Ascending aorta (tissue), 2 donors: ENCODE results near the gene ITIH2. TPM values are rescaled to one million over a fixed set of nuclear protein-coding genes. Genes with fewer than 3 reads are reported as not detected.

Source experiments
- DNase-seq, 2 donors: peaks; one replicate each; pipeline ENCODE4 v3.0.0-alpha.2; 2019; ENCODE audit warnings: low spot score in 2 of 2
- H3K27ac ChIP-seq, 2 donors: fragments of 200-600 bp; sonication (generic); one replicate each; pipeline ENCODE4 v1.5.1; 2016 to 2017; ENCODE audit warnings: mild to moderate bottlenecking in 1 of 2
- H3K27me3 ChIP-seq: fragments of 200-600 bp; sonication (generic); one replicate; pipeline ENCODE4 v1.5.1; 2017
- H3K36me3 ChIP-seq, 2 donors: fragments of 200-600 bp; sonication (generic); one replicate each; pipeline ENCODE4 v1.5.1; 2016
- H3K4me1 ChIP-seq, 2 donors: fragments of 200-600 bp; sonication (generic); one replicate each; pipeline ENCODE4 v1.5.1; 2016 to 2017; ENCODE audit warnings: mild to moderate bottlenecking in 1 of 2
- H3K4me3 ChIP-seq, 2 donors: fragments of 200-600 bp; sonication (generic); one replicate each; pipeline ENCODE4 v1.5.1; 2016 to 2017; ENCODE audit warnings: mild to moderate bottlenecking in 1 of 2
- H3K9me3 ChIP-seq, 2 donors: fragments of 200-600 bp; sonication (generic); one replicate each; pipeline ENCODE4 v1.5.1; 2016
- CTCF ChIP-seq, 3 experiments: fragments of 200-600 bp in 2 of 3; fragments of 450-650 bp in 1 of 3; sonication (generic) in 2 of 3; IDR thresholded peaks; one replicate each; pipeline ENCODE4 v1.5.1; 2016 to 2019; ENCODE audit warnings: antibody characterized with exemption in 3 of 3, mild to moderate bottlenecking in 1 of 3, moderate library complexity in 1 of 3
- intact Hi-C: fragments of 100-400 bp; cut with DNase I; formaldehyde crosslinking; loops from one replicate; pipeline ENCODE4 v1.15.1; 2023
- total RNA-seq: library from RNA; depleted of rRNA; stranded (reverse); fragments of >200 nt; gene quantifications from one replicate; pipeline ENCODE4 v1.1.0, GENCODE V29; 2016

ITIH2 gene
- total RNA-seq, 1 donor from 2014 or later, result 2.4 TPM

DNA sequence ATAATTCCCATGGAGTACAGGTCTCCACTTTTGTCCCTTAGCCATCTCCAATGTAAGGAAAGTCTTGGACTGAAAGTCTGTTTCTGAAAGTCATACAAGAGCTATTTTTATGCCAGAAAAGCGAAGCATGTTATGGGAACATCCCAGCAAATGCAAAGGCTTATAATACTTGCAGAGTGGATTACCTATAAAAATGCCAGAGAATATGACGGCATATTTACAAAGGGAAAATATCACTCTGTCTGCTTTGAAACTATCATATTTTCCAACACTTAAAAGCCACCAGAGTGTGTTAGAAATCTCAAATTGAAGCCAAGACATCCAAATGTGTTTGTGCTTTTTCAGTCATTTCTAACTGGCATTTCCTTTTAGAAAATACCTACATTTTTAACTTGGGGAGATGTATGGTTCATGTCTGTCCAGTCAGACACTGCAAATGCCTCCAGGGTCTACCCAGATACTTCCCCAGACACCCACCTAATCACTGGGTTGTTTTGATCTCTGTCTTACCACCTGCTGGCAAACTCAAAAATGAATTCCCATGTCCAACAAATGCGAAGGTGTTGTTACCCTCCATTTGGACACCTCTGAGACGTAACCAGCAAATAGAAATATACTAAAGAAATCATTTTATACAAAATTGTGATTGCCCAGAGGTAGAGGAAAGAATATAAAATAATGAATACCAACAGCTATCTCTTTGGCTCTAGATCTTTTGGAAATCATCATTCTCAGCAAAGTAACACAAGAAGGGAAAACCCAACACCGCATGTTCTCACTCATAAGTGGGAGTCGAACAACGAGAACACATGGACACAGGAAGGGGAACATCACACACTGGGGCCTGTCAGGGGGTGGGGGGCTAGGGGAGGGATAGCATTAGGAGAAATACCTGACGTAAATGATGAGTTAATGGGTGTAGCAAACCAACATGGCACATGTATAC, 1.2 kb downstream of the ITIH2 start:
- DNase-seq, result no peak
- Histone ChIP-seq H3K9me3 (no peaks in the 10 kb centered on the region), H3K4me1 (no peaks in the 10 kb centered on the region), H3K27me3 (no peaks in the 10 kb centered on the region), H3K27ac (no peak overlapping the region), H3K4me3 (no peak overlapping the region), H3K36me3 (no peaks in the 10 kb centered on the region)
- no peak for TF ChIP-seq CTCF (IDR thresholded peaks at IDR 0.05)
- intact Hi-C loops, result no loop called here

DNA sequence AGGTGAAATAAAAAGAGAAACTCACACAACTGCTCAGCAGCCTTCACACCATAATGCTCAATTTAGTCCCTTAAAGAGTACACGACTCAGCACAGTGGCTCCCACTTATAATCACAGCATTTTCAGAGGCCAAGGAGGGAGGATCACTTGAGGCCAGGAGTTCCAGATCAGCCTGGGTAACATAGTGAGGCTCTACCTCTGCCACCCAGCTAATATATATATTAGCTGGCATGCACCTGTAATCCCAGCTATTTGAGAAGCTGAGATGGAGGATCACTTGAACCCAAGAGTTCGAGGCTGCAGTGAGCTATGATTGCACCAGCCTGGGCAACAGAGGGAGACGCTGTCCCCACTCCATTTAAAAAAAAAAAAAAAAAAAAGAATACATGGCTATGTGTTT, 2.2 kb downstream of the ITIH2 start:
- intact Hi-C loops, result no loop called here
- no peaks in the 10 kb centered on the region for H3K27me3 ChIP-seq
- H3K4me1 ChIP-seq, result no peaks in the 10 kb centered on the region
- no peak overlapping the region for H3K27ac ChIP-seq
- DNase-seq, result no peak
- H3K4me3 ChIP-seq, result no peak overlapping the region
- H3K36me3 ChIP-seq, result no peaks in the 10 kb centered on the region
- TF ChIP-seq CTCF (IDR thresholded peaks at IDR 0.05), result no peak
- no peaks in the 10 kb centered on the region for H3K9me3 ChIP-seq

GRCh38 chr10:7706534-7707073, 3.5 kb downstream of the ITIH2 start:
- intact Hi-C loops, result no loop called here
- no peak overlapping the region for H3K27ac ChIP-seq
- no peak overlapping the region for H3K4me3 ChIP-seq
- H3K4me1 ChIP-seq, result no peaks in the 10 kb centered on the region
- no peak for DNase-seq
- H3K9me3 ChIP-seq, result no peaks in the 10 kb centered on the region
- no peaks in the 10 kb centered on the region for H3K36me3 ChIP-seq
- no peak for TF ChIP-seq CTCF (IDR thresholded peaks at IDR 0.05)
- H3K27me3 ChIP-seq, result no peaks in the 10 kb centered on the region

DNA sequence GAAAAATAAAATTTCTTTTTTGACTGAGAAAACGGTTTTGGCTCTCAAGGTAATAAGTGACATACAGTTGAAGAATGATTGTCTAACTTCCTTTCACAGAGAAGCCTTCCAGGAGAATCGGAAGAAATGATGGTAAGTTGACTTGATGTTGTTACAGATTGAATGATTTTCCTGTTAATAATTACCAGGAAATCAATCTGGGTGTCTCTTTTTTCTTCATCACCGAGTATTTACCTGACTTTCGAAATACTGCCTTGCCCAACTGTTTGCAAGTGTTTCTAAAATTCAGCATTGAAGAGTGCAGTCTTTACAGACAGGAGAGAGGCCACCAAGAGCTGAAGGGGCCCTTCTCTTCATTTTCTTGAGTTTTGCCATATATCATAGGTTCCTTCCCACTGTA, 4.0 kb downstream of the ITIH2 start:
- no peak for DNase-seq

GRCh38 chr10:7707858-7708622, 4.9 kb downstream of the ITIH2 start:
- TF ChIP-seq CTCF (IDR thresholded peaks at IDR 0.05), result no peak
- intact Hi-C loops, result no loop called here
- H3K4me3 ChIP-seq, result no peak overlapping the region
- no peak overlapping the region for H3K27ac ChIP-seq
- H3K27me3 ChIP-seq, result no peaks in the 10 kb centered on the region
- H3K9me3 ChIP-seq, result no peaks in the 10 kb centered on the region
- no peaks in the 10 kb centered on the region for H3K36me3 ChIP-seq
- H3K4me1 ChIP-seq, result no peaks in the 10 kb centered on the region
- DNase-seq, result no peak

More for the DNA sequence above, 4.0 kb downstream of the ITIH2 start:
- intact Hi-C loops, result no loop called here
- Histone ChIP-seq H3K4me3 (no peak overlapping the region), H3K27ac (no peak overlapping the region), H3K36me3 (no peaks in the 10 kb centered on the region), H3K27me3 (no peaks in the 10 kb centered on the region), H3K9me3 (no peaks in the 10 kb centered on the region), H3K4me1 (no peaks in the 10 kb centered on the region)
- no peak for TF ChIP-seq CTCF (IDR thresholded peaks at IDR 0.05)
